ENCODE results near the gene KIF16B. TPM values are rescaled to one million over a fixed set of nuclear protein-coding genes. Genes with fewer than 3 reads are reported as not detected.

Gene KIF16B
- total and polyA plus RNA-seq, 2 of the 8 experiments (the other 6 are each of a cell fraction or from before 2014, with no cell fraction given), result 3.0 to 9.2 TPM

GRCh38 chr20:16491294-16491905, 81.8 kb downstream of the KIF16B start:
- H3K18ac ChIP-seq (ENCODE audit: extremely low read depth, low read length), result no peak overlapping the region
- no peak overlapping the region for H3K4ac ChIP-seq (replicated peaks; ENCODE audit: insufficient read length, low read depth, low read length)
- no peak overlapping the region for H4K8ac ChIP-seq (ENCODE audit: extremely low read depth, insufficient read depth, low read length)
- H3K79me2 ChIP-seq (ENCODE audit: control insufficient read depth in 1 of 2, insufficient read depth in 2 of 2, low read length in 2 of 2), result no peaks in the 10 kb centered on the region
- no peak overlapping the region for H3K27ac ChIP-seq (ENCODE audit: low read depth, low read length)
- no peak overlapping the region for H2BK15ac ChIP-seq (ENCODE audit: low read length)
- H3K23me2 ChIP-seq (ENCODE audit: low read depth, low read length), result no peaks in the 10 kb centered on the region
- no peak overlapping the region for H2AK5ac ChIP-seq (ENCODE audit: low read depth, low read length)
- H2BK5ac ChIP-seq (ENCODE audit: low read depth, low read length), result no peak overlapping the region
- peaks cover 0 to 2% (median 0%) of the 10 kb centered on the region in 4 experiments; a peak in 1 of 7 replicates for H3K4me1 ChIP-seq (replicated peaks in 1 of 4; ENCODE audit: control insufficient read depth in 3 of 4, insufficient read depth in 4 of 4, low read length in 3 of 4)
- 97% methylated on average over 7 of the region's 7 CpGs; no CpG with 5 or more reads in 1 of the 2 experiments for WGBS, 2 experiments (ENCODE audit: extremely low coverage in 1 of 2, insufficient coverage in 1 of 2, insufficient read length in 1 of 2, insufficient replicate concordance in 2 of 2, low coverage in 1 of 2, low lambda C conversion rate in 2 of 2, missing lambda C conversion rate in 1 of 2)
- FAIRE-seq (no peak), DNase-seq (ENCODE audit: low read depth in 1 of 2, low spot score in 2 of 2) (no peak)
- H3K36me3 ChIP-seq (ENCODE audit: control insufficient read depth in 2 of 4, insufficient read depth in 4 of 4, low read length in 3 of 4), result no peaks in the 10 kb centered on the region
- ChIA-PET CTCF (ENCODE audit: partially characterized antibody) (no interaction called here), POLR2A (ENCODE audit: partially characterized antibody) (no interaction called here)
- no peak overlapping the region for H2BK120ac ChIP-seq (replicated peaks; ENCODE audit: low read depth, low read length)
- H3K79me1 ChIP-seq (ENCODE audit: low read depth, low read length), result no peaks in the 10 kb centered on the region
- H3K9me3 ChIP-seq (ENCODE audit: insufficient read depth in 2 of 2, low read depth in 1 of 2, low read length in 1 of 2), result no peaks in the 10 kb centered on the region
- H3K4me3 ChIP-seq (ENCODE audit: extremely low read depth in 1 of 4, insufficient read depth in 2 of 4, low read depth in 3 of 4, low read length in 4 of 4), result no peak overlapping the region
- H3K27me3 ChIP-seq (replicated peaks in 1 of 4; ENCODE audit: control insufficient read depth in 3 of 4, extremely low read depth in 1 of 4, insufficient read depth in 3 of 4, low read length in 3 of 4), result no peaks in the 10 kb centered on the region
- H2BK20ac ChIP-seq (ENCODE audit: low read length), result no peak overlapping the region
- H3K9ac ChIP-seq (replicated peaks in 1 of 4; ENCODE audit: extremely low read depth in 1 of 4, low read depth in 3 of 4, low read length in 3 of 4), result no peak overlapping the region
- no peaks in the 10 kb centered on the region for H4K20me1 ChIP-seq (replicated peaks in 1 of 2; ENCODE audit: control insufficient read depth in 1 of 2, insufficient read depth in 2 of 2, low read length in 2 of 2)
- no peak overlapping the region for H2AFZ ChIP-seq (ENCODE audit: low read length)
- H3K14ac ChIP-seq (ENCODE audit: insufficient read length), result no peak overlapping the region
- no peak overlapping the region for H4K91ac ChIP-seq (replicated peaks; ENCODE audit: insufficient read length, low read length)
- H4K5ac ChIP-seq (ENCODE audit: insufficient read length, low read depth, low read length), result no peak overlapping the region
- no peak overlapping the region for H2BK12ac ChIP-seq (ENCODE audit: low read depth, low read length)
- no peak overlapping the region for H3K4me2 ChIP-seq (ENCODE audit: insufficient read depth in 1 of 2, low read depth in 2 of 2, low read length in 2 of 2)
- H3K56ac ChIP-seq (replicated peaks; ENCODE audit: insufficient read length, low read depth, low read length), result no peak overlapping the region
- H3K23ac ChIP-seq (ENCODE audit: insufficient read length), result no peak overlapping the region
- TF ChIP-seq SIN3A (conservative IDR thresholded peaks at IDR 0.05 in 1 of 2, IDR thresholded peaks at IDR 0.05 in 1 of 2; ENCODE audit: low read depth in 1 of 2, low read length in 2 of 2) (no peak), ATF2 (IDR thresholded peaks at IDR 0.05; ENCODE audit: low read length) (no peak), TEAD4 (IDR thresholded peaks at IDR 0.05; ENCODE audit: low read depth, low read length) (no peak), TAF7 (optimal IDR thresholded peaks at IDR 0.05; ENCODE audit: borderline replicate concordance, low read depth, low read length) (no peak), HDAC2 (IDR thresholded peaks at IDR 0.05; ENCODE audit: borderline replicate concordance in 1 of 2, low read depth in 2 of 2, low read length in 2 of 2) (no peak), SP2 (IDR thresholded peaks at IDR 0.05; ENCODE audit: low read length) (no peak), SRF (IDR thresholded peaks at IDR 0.05; ENCODE audit: low read depth, low read length) (no peak), RBBP5 (IDR thresholded peaks at IDR 0.05; ENCODE audit: borderline replicate concordance, low read depth, low read length) (no peak), POU5F1 (IDR thresholded peaks at IDR 0.05; ENCODE audit: low read depth, low read length) (no peak), POLR2A (IDR thresholded peaks at IDR 0.05; ENCODE audit: control extremely low read depth in 1 of 2, low read depth in 2 of 2, low read length in 2 of 2) (no peak)
- TF ChIP-seq, protein P1, sequence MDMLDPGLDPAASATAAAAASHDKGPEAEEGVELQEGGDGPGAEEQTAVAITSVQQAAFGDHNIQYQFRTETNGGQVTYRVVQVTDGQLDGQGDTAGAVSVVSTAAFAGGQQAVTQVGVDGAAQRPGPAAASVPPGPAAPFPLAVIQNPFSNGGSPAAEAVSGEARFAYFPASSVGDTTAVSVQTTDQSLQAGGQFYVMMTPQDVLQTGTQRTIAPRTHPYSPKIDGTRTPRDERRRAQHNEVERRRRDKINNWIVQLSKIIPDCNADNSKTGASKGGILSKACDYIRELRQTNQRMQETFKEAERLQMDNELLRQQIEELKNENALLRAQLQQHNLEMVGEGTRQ (IDR thresholded peaks at IDR 0.05; ENCODE audit: low read length), result no peak

Data from H1 (cell line).